Limb (tissue), 2 donors: ENCODE measurements around the gene NAT16.
"Not testable (repeated sequence)": the region's sequence is repeated elsewhere in the genome, so short reads cannot be mapped to it uniquely, and the experiment has no call there.

ENCODE experiments used
- DNase-seq, 2 donors: peaks; one replicate each; pipeline ENCODE4 v3.0.0-alpha.2; 2016; ENCODE audit errors: extremely low spot score in 2 of 2

Gene NAT16

GRCh38 chr7:101127460-101128039 lies 52.5 kb downstream of the NAT16 start:
- DNase-seq = no peak

- peak; percentile 87 to 94 for DNase-seq
Observed at GRCh38 chr7:101126651-101127459, 53.2 kb downstream of the NAT16 start, which contains the start of gene SERPINE1. SERPINE1 (plus strand) TSS chr7:101127104; CDS start chr7:101128394, 1,290 bp downstream.

- peak; percentile 56 to 78 for DNase-seq
Observed at GRCh38 chr7:101125989-101126650, 54.0 kb downstream of the NAT16 start.

- DNase-seq = peak in 1 of 2 donors; percentile 36
Observed at GRCh38 chr7:101124376-101125056, 55.6 kb downstream of the NAT16 start.

- DNase-seq = no peak
Observed at GRCh38 chr7:101123703-101124068, 56.4 kb downstream of the NAT16 start.

GRCh38 chr7:101122933-101123702 lies 57.0 kb downstream of the NAT16 start:
- no peak for DNase-seq

- DNase-seq = peak; percentile 83 to 91
Observed at GRCh38 chr7:101121991-101122932, 57.8 kb downstream of the NAT16 start.

- DNase-seq = not testable (repeated sequence)
Observed at GRCh38 chr7:101121631-101121990, 58.5 kb downstream of the NAT16 start.
